GM12891 (cell line): ENCODE results near the gene FAM169A.
"Not testable (repeated sequence)": the region's sequence is repeated elsewhere in the genome, so short reads cannot be mapped to it uniquely, and the experiment has no call there.

Experiments
- DNase-seq: peaks from one replicate; pipeline ENCODE4 v3.0.0; 2011; ENCODE audit warnings: low spot score; ENCODE audit not compliant: insufficient read length
- FAIRE-seq: peaks from 2 replicates; lab custom pipeline; 2011; peaks lifted over from hg19 to GRCh38; lab: Jason Lieb, UNC
- PAX5 ChIP-seq: IDR thresholded peaks from 2 replicates; pipeline ENCODE4 v1.6.1; 2011; ENCODE audit warnings: low read length, moderate library complexity, mild to moderate bottlenecking; ENCODE audit not compliant: insufficient read depth, severe bottlenecking
- POLR2A ChIP-seq: IDR thresholded peaks from 2 replicates; pipeline ENCODE4 v1.6.1; 2011; ENCODE audit warnings: low read depth, low read length, control low read depth
- POLR2AphosphoS5 ChIP-seq: IDR thresholded peaks from 2 replicates; pipeline ENCODE4 v1.6.1; 2011; ENCODE audit warnings: low read depth, low read length, control low read depth
- POU2F2 ChIP-seq: IDR thresholded peaks from 2 replicates; pipeline ENCODE4 v1.6.1; 2011; ENCODE audit warnings: low read depth, mild to moderate bottlenecking, control low read depth, low read length, moderate library complexity
- SPI1 ChIP-seq: IDR thresholded peaks from 2 replicates; pipeline ENCODE4 v1.6.1; 2011; ENCODE audit warnings: low read depth, low read length, control low read depth
- TAF1 ChIP-seq: IDR thresholded peaks from 2 replicates; pipeline ENCODE4 v1.6.1; 2011; ENCODE audit warnings: low read depth, low read length, control low read depth

FAM169A gene

GRCh38 chr5:74866596-74867162 lies 492 bp upstream of the FAM169A start:
- no peak for DNase-seq
- FAIRE-seq: no peak
- no peak for TF ChIP-seq SPI1
- no peak for TF ChIP-seq TAF1
- no peak for TF ChIP-seq POU2F2
- TF ChIP-seq POLR2AphosphoS5: no peak
- no peak for TF ChIP-seq POLR2A
- TF ChIP-seq PAX5: no peak

- DNase-seq: no peak
- FAIRE-seq: no peak
- no peak for TF ChIP-seq POU2F2
- TF ChIP-seq POLR2A: no peak; the same call in 1 of the 2 replicates
- no peak for TF ChIP-seq PAX5
- no peak for TF ChIP-seq TAF1
- no peak for TF ChIP-seq SPI1
- no peak for TF ChIP-seq POLR2AphosphoS5
Observed at GRCh38 chr5:74865256-74865803, 857 bp downstream of the FAM169A start.

GRCh38 chr5:74864823-74865222 lies 1.4 kb downstream of the FAM169A start:
- FAIRE-seq: no peak
- DNase-seq: no peak
- TF ChIP-seq PAX5 (no peak), POLR2AphosphoS5 (no peak), TAF1 (no peak)

GRCh38 chr5:74863726-74864125 lies 2.5 kb downstream of the FAM169A start:
- no peak for TF ChIP-seq SPI1
- TF ChIP-seq POU2F2: no peak
- no peak for TF ChIP-seq TAF1
- TF ChIP-seq POLR2A: no peak
- no peak for TF ChIP-seq PAX5
- no peak for TF ChIP-seq POLR2AphosphoS5
- DNase-seq (no peak), FAIRE-seq (no peak)

- TF ChIP-seq SPI1: no peak
- TF ChIP-seq POU2F2: no peak
- TF ChIP-seq POLR2AphosphoS5: no peak
- TF ChIP-seq POLR2A: no peak
- no peak for TF ChIP-seq TAF1
- TF ChIP-seq PAX5: no peak
- FAIRE-seq (peak; percentile 50), DNase-seq (no peak)
Observed at GRCh38 chr5:74862221-74862620, 4.0 kb downstream of the FAM169A start.

GRCh38 chr5:74856975-74857374 lies 9.2 kb downstream of the FAM169A start:
- DNase-seq, FAIRE-seq: not testable (repeated sequence)

- DNase-seq (no peak), FAIRE-seq (no peak)
- TF ChIP-seq SPI1: no peak
- no peak for TF ChIP-seq PAX5
- no peak for TF ChIP-seq POU2F2
- TF ChIP-seq POLR2AphosphoS5: no peak
- TF ChIP-seq POLR2A: no peak
- no peak for TF ChIP-seq TAF1
Observed at GRCh38 chr5:74853256-74853655, 12.9 kb downstream of the FAM169A start.

- no peak for TF ChIP-seq TAF1
- TF ChIP-seq POLR2AphosphoS5: peak; percentile 48; the same call in 1 of the 2 replicates
- FAIRE-seq: peak; percentile 76
- no peak for DNase-seq
Observed at GRCh38 chr5:74851684-74852353, 14.4 kb downstream of the FAM169A start.

GRCh38 chr5:74850789-74851425 lies 15.3 kb downstream of the FAM169A start:
- TF ChIP-seq SPI1 (no peak), POLR2AphosphoS5 (no peak), POLR2A (no peak), TAF1 (no peak), PAX5 (no peak), POU2F2 (no peak)
- FAIRE-seq: peak; percentile 28
- DNase-seq: no peak

- FAIRE-seq (no peak), DNase-seq (no peak)
- no peak for TF ChIP-seq TAF1
- no peak for TF ChIP-seq POLR2AphosphoS5
- TF ChIP-seq POU2F2: no peak
- no peak for TF ChIP-seq SPI1
- TF ChIP-seq PAX5: no peak
- no peak for TF ChIP-seq POLR2A
Observed at GRCh38 chr5:74850030-74850429, 16.2 kb downstream of the FAM169A start.
